Smooth muscle cell (in vitro differentiated cells): ENCODE measurements around the gene ANAPC13. TPM values are rescaled to one million over a fixed set of nuclear protein-coding genes. Genes with fewer than 3 reads are reported as not detected.

Experiments
- DNase-seq: peaks from one replicate; lab custom pipeline; 2025; ENCODE audit not compliant: unreplicated experiment; lab: John Stamatoyannopoulos, UW
- H2AFZ ChIP-seq: fragments of 200-600 bp; sonication (generic); 2 replicates; pipeline ENCODE4 v1.6.0; 2016; ENCODE audit warnings: antibody characterized with exemption, low read depth, mild to moderate bottlenecking
- H3F3A ChIP-seq: fragments of 200-600 bp; sonication (generic); 2 replicates; pipeline ENCODE4 v1.6.0; 2017; ENCODE audit warnings: antibody characterized with exemption, low read depth
- H3K27ac ChIP-seq: fragments of 200-600 bp; sonication (generic); 2 replicates; pipeline ENCODE4 v1.5.1; 2016; ENCODE audit warnings: low read depth, mild to moderate bottlenecking
- H3K27me3 ChIP-seq: fragments of 200-600 bp; sonication (generic); 2 replicates; pipeline ENCODE4 v1.6.1; 2016; ENCODE audit warnings: low read depth, mild to moderate bottlenecking
- H3K36me3 ChIP-seq: fragments of 200-600 bp; sonication (generic); 2 replicates; pipeline ENCODE4 v1.5.1; 2016; ENCODE audit warnings: low read depth
- H3K4me1 ChIP-seq: fragments of 200-600 bp; sonication (generic); 2 replicates; pipeline ENCODE4 v1.5.1; 2016; ENCODE audit warnings: low read depth
- H3K4me2 ChIP-seq: fragments of 200-600 bp; sonication (generic); 2 replicates; pipeline ENCODE4 v1.6.0; 2016; ENCODE audit warnings: mild to moderate bottlenecking
- H3K4me3 ChIP-seq: fragments of 200-600 bp; sonication (generic); 2 replicates; pipeline ENCODE4 v1.5.1; 2016; ENCODE audit warnings: mild to moderate bottlenecking
- H3K79me2 ChIP-seq: fragments of 200-600 bp; sonication (generic); 2 replicates; pipeline ENCODE4 v1.6.0; 2016; ENCODE audit warnings: low read depth, mild to moderate bottlenecking
- H3K9ac ChIP-seq: fragments of 200-600 bp; sonication (generic); 2 replicates; pipeline ENCODE4 v1.6.0; 2016; ENCODE audit warnings: low read depth
- H3K9me3 ChIP-seq: fragments of 200-600 bp; sonication (generic); replicated peaks from 2 replicates; pipeline ENCODE4 v1.5.1; 2016; ENCODE audit warnings: low read depth
- H4K20me1 ChIP-seq: fragments of 200-600 bp; sonication (generic); 2 replicates; pipeline ENCODE4 v1.6.0; 2016; ENCODE audit warnings: low read depth
- WGBS: methylation state at CpG from one replicate; pipeline ENCODE4 v1.1.7; 2016; ENCODE audit warnings: low lambda C conversion rate; 5-methylcytosine and 5-hydroxymethylcytosine counted together
- polyA plus RNA-seq: library from polyadenylated mRNA; unstranded; fragments of >200 nt; fragmentation: Nextera tagmentation; extraction: Ambion mirVana; gene quantifications from 2 replicates; pipeline ENCODE4 v1.2.1, GENCODE V29; 2016
- total RNA-seq: library from RNA; depleted of rRNA; stranded (reverse); fragments of >200 nt; gene quantifications from 2 replicates; pipeline ENCODE4 v1.2.3, GENCODE V29; 2014
- TF ChIP-seq, protein P1 (sequence below): fragments of 200-600 bp; sonication (generic); IDR thresholded peaks from 2 replicates; pipeline ENCODE4 v1.5.1; 2017; ENCODE audit warnings: borderline replicate concordance, mild to moderate bottlenecking, antibody characterized with exemption; ENCODE audit not compliant: insufficient read depth, poor library complexity, severe bottlenecking

ANAPC13 gene
- total and polyA plus RNA-seq, 2 experiments from 2014 or later = 114 to 115 TPM

DNA sequence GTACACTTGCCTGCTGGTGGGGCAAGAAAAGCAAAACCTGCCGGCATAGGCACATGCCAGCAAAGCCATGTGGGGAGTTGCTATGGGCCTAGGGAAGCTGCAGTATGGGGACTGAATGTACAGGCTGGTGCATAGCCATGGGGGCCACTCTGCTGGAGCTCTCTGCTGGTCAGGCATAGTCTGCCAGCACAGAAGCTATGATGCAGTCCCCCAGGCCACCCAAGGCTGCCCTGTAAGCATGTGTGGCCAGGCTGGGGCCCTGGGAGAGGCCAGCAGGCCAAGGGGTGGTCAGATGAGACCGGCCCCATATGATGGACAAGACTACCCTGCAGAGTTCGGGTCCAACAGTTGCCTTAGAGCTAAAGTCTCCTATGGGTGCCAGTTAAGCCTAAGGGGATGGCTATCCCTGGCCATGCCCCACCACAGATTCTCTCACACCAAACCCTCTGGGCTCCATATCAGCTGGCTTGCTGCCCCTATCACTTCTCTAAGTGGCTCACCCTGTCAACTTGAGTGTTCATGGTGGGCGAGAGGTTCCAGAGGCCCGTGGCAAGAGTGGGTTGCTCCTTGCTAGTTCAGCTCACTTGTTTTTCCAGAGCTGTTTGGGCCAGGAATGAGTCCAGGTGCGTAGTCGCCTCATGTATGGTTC is 41.9 kb upstream of the ANAPC13 start:
- whole genome bisulfite sequencing = 95% methylated on average over 7 of the region's 7 CpGs
- Histone ChIP-seq H3K36me3 (peaks cover 7% of the 10 kb centered on the region), H3K4me1 (no peaks in the 10 kb centered on the region), H3F3A (no peaks in the 10 kb centered on the region), H3K9me3 (no peaks in the 10 kb centered on the region), H3K4me2 (no peak overlapping the region), H2AFZ (no peak overlapping the region), H3K4me3 (no peak overlapping the region), H3K9ac (no peak overlapping the region), H4K20me1 (peaks cover 24% of the 10 kb centered on the region), H3K27ac (no peak overlapping the region), H3K79me2 (peaks cover 31% of the 10 kb centered on the region), H3K27me3 (no peaks in the 10 kb centered on the region)
- TF ChIP-seq, protein P1, sequence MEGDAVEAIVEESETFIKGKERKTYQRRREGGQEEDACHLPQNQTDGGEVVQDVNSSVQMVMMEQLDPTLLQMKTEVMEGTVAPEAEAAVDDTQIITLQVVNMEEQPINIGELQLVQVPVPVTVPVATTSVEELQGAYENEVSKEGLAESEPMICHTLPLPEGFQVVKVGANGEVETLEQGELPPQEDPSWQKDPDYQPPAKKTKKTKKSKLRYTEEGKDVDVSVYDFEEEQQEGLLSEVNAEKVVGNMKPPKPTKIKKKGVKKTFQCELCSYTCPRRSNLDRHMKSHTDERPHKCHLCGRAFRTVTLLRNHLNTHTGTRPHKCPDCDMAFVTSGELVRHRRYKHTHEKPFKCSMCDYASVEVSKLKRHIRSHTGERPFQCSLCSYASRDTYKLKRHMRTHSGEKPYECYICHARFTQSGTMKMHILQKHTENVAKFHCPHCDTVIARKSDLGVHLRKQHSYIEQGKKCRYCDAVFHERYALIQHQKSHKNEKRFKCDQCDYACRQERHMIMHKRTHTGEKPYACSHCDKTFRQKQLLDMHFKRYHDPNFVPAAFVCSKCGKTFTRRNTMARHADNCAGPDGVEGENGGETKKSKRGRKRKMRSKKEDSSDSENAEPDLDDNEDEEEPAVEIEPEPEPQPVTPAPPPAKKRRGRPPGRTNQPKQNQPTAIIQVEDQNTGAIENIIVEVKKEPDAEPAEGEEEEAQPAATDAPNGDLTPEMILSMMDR = no peak
- DNase-seq = no peak

DNA sequence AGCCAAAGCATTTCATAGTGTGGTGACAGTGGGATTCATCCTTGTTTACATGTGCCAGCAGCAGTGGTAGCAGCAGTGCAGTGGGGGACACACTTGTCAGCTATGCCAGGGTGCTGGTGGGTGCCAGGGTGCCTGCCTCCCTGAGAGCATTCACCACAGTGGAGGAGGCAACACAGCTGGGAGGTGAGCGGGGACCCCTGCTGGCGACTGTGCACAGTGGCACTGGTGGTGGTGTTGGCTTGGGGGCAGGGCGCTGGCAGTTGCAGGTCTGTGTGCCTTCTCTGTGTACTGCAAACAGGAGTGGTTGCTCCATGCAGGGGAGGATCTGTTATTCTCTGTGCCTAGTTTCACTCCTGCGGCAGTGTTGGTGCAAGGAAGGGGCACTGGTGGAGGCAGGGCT is 41.3 kb upstream of the ANAPC13 start:
- Histone ChIP-seq H2AFZ (no peak overlapping the region), H4K20me1 (peaks cover 24% of the 10 kb centered on the region), H3K9me3 (no peaks in the 10 kb centered on the region), H3K36me3 (peaks cover 7% of the 10 kb centered on the region), H3K4me1 (no peaks in the 10 kb centered on the region), H3K27ac (no peak overlapping the region), H3K4me2 (no peak overlapping the region), H3F3A (no peaks in the 10 kb centered on the region), H3K79me2 (peaks cover 37% of the 10 kb centered on the region), H3K9ac (no peak overlapping the region), H3K4me3 (no peak overlapping the region), H3K27me3 (no peaks in the 10 kb centered on the region)
- 79% methylated on average over 4 of the region's 4 CpGs for WGBS
- TF ChIP-seq, protein P1 = peak; percentile 11
- no peak for DNase-seq

DNA sequence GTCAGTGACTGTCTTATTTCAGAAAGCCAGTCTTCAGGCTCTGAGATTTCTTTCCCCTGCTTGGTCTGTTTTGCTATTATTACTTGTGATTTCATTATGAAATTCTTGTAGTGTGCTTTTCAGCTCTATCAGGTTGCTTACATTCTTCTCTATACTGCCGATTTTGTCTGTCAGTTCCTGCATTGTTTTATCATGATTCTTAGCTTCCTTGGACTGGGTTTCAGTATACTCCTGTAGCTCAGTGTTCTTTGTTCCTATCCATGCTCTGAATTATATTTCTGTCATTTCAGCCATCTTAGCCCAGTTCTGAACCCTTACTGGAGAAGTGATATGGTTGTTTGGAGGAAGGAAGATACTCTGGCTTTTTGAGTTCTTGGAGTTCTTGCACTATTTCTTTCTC is 40.5 kb upstream of the ANAPC13 start:
- H3K9me3 ChIP-seq = no peaks in the 10 kb centered on the region
- no peaks in the 10 kb centered on the region for H3K27me3 ChIP-seq
- no peak overlapping the region for H3K4me2 ChIP-seq
- TF ChIP-seq, protein P1 = no peak
- peaks cover 7% of the 10 kb centered on the region for H3K36me3 ChIP-seq
- no peak overlapping the region for H3K4me3 ChIP-seq
- H3K9ac ChIP-seq = no peak overlapping the region
- 90% methylated on average over 1 of the region's 1 CpG for WGBS
- peaks cover 37% of the 10 kb centered on the region for H3K79me2 ChIP-seq
- H3F3A ChIP-seq = no peaks in the 10 kb centered on the region
- peaks cover 24% of the 10 kb centered on the region for H4K20me1 ChIP-seq
- H2AFZ ChIP-seq = no peak overlapping the region
- H3K27ac ChIP-seq = no peak overlapping the region
- no peaks in the 10 kb centered on the region for H3K4me1 ChIP-seq
- DNase-seq = no peak

DNA sequence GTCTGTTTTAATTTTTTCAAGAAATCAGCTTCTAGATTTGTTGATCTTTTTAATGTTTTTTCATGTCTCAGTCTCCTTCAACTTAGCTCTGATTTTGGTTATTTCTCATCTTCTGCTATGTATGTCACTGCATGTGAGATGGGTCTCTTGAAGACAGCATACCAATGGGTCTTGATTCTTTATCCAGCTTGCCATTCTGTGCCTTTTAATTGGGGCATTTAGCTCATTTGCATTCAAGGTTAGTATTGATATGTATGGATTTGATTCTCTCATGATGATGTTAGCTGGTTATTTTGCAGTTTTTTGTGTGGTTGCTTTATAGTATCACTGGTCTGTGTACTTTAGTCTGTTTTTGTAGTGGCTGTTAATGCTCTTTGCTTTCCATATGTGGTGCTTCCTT is 39.5 kb upstream of the ANAPC13 start:
- no peak overlapping the region for H3K27ac ChIP-seq
- H3K9me3 ChIP-seq = no peaks in the 10 kb centered on the region
- DNase-seq = no peak
- H3K4me1 ChIP-seq = no peaks in the 10 kb centered on the region
- H4K20me1 ChIP-seq = peaks cover 17% of the 10 kb centered on the region
- H3K4me3 ChIP-seq = no peak overlapping the region
- no peaks in the 10 kb centered on the region for H3F3A ChIP-seq
- no peak overlapping the region for H2AFZ ChIP-seq
- peaks cover 8% of the 10 kb centered on the region for H3K36me3 ChIP-seq
- no peak overlapping the region for H3K4me2 ChIP-seq
- TF ChIP-seq, protein P1 = no peak
- peaks cover 34% of the 10 kb centered on the region for H3K79me2 ChIP-seq
- no peak overlapping the region for H3K9ac ChIP-seq
- no peaks in the 10 kb centered on the region for H3K27me3 ChIP-seq
